ENCODE data around the gene HMGN5. TPM values are rescaled to one million over a fixed set of nuclear protein-coding genes. Genes with fewer than 3 reads are reported as not detected.
A peak's percentile ranks its signal among the peaks of the same experiment; 100 is the strongest.

HMGN5 gene, protein sequence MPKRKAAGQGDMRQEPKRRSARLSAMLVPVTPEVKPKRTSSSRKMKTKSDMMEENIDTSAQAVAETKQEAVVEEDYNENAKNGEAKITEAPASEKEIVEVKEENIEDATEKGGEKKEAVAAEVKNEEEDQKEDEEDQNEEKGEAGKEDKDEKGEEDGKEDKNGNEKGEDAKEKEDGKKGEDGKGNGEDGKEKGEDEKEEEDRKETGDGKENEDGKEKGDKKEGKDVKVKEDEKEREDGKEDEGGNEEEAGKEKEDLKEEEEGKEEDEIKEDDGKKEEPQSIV
- 1 to 10 TPM in 3 of 4 donors, under 1 TPM in 1; 0.88 to 5.8 (median 1.8) TPM for total RNA-seq

DNA sequence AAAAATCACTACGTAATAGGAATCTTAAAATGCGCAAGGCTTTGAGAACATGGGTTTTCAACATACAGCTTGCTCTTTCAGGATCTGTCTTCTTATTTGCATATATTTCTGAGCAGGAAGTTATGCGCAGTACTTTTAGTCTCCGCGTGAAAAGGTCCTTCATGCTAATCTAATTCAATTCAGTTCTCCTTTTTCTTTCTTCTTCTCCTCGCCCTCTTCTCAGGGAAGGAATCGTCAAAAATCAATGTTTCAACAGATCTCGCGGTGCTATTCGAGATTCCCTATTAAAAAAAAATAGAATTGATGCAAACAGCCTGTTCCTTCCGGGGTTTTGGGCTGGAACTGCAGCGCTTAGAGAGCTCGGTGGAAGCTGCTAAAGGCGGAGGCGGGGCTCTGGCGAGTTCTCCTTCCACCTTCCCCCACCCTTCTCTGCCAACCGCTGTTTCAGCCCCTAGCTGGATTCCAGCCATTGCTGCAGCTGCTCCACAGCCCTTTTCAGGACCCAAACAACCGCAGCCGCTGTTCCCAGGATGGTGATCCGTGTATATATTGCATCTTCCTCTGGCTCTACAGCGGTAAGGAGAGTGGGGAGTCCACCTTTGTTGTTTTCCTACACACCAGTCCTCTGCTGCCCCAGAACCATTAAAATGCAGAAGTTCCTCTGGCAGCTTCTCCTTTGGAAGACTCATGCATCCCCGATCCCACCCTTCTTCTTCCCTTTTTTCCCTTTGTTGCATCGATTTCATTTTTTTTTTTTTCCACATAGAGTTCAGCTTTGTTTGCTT, at the start of gene HMGN5, which contains the start of gene SH3BGRL:
Gene HMGN5 (minus strand): TSS at position 243 of the 785 bp plus-strand sequence. CDS start 80,364 bp downstream, outside the sequence.
Gene SH3BGRL (plus strand): TSS at position 432 of the 785 bp plus-strand sequence. CDS start 99 bp downstream, at position 531.
- H3K27ac ChIP-seq = peak within 1 kb of the TSS; percentile 72 to 78 (median 78)
- TF ChIP-seq CTCF (IDR thresholded peaks at IDR 0.05) = peak in 3 of 6 experiments; percentile 28 to 41 (median 31)
- peak; percentile 9 to 15 for TF ChIP-seq POLR2A (IDR thresholded peaks at IDR 0.05)
- peak within 1 kb of the TSS; percentile 41 to 72 (median 56) for H3K4me3 ChIP-seq
- H3K4me1 ChIP-seq = no peaks in the 10 kb centered on the region
- no peaks in the 10 kb centered on the region for H3K27me3 ChIP-seq
- peak; percentile 75 to 88 (median 75) for DNase-seq
- no peaks in the 10 kb centered on the region for H3K9me3 ChIP-seq
- H3K36me3 ChIP-seq = no peaks in the 10 kb centered on the region

- DNase-seq = no peak
- Histone ChIP-seq H3K27me3 (no peaks in the 10 kb centered on the region), H3K4me1 (no peaks in the 10 kb centered on the region), H3K9me3 (peaks cover 0 to 7% (median 0%) of the 10 kb centered on the region in 4 donors), H3K27ac (no peak overlapping the region), H3K36me3 (no peaks in the 10 kb centered on the region), H3K4me3 (no peak overlapping the region)
- TF ChIP-seq POLR2A (IDR thresholded peaks at IDR 0.05) (no peak), CTCF (IDR thresholded peaks at IDR 0.05) (no peak)
Measured at GRCh38 chrX:81241753-81242152, 40.0 kb upstream of the HMGN5 start.

DNA sequence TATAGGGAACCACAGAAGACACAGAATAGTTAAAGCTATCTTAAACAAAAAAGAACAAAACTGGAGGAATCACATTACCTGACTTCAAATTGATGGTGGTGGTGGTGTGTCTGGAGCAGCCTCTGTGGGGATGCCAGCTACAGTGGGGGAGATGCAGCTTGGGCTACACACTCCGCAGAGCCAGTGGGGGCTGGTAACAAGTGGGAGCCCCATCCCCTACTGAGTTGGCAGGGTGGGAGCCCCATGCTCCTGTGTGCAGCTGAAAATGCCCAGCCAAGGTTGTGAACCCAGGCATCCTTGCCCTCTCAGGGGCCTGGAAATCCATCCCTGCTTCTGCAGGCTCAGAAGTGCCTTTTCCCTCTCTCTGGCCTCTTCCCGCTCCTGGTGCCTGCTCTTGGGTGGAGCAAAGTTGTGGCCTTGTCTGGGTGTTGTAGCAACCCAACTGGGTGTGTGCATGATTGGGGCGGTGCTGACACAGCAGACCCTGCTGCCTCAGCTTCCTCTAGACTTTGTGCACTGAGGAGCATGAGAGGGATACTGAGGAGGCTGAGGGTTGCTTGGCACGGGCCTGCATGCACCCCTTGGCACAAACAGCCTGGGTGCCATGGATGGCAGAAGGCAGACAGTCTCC, 39.1 kb upstream of the HMGN5 start:
- TF ChIP-seq POLR2A (IDR thresholded peaks at IDR 0.05) (no peak), CTCF (IDR thresholded peaks at IDR 0.05) (no peak)
- H3K36me3 ChIP-seq = no peaks in the 10 kb centered on the region

GRCh38 chrX:81238166-81238565, 36.5 kb upstream of the HMGN5 start:
- H3K4me3 ChIP-seq = no peak overlapping the region
- DNase-seq = no peak
- no peaks in the 10 kb centered on the region for H3K36me3 ChIP-seq
- H3K27ac ChIP-seq = no peak overlapping the region
- H3K9me3 ChIP-seq = peaks cover 0 to 7% (median 0%) of the 10 kb centered on the region in 4 donors
- no peaks in the 10 kb centered on the region for H3K27me3 ChIP-seq
- no peaks in the 10 kb centered on the region for H3K4me1 ChIP-seq
- TF ChIP-seq CTCF (IDR thresholded peaks at IDR 0.05) = no peak
- TF ChIP-seq POLR2A (IDR thresholded peaks at IDR 0.05) = no peak

More for the DNA sequence above, 39.1 kb upstream of the HMGN5 start:
- no peak for DNase-seq
- peaks cover 0 to 7% (median 0%) of the 10 kb centered on the region in 4 donors for H3K9me3 ChIP-seq
- no peaks in the 10 kb centered on the region for H3K27me3 ChIP-seq
- no peaks in the 10 kb centered on the region for H3K4me1 ChIP-seq
- H3K27ac ChIP-seq = no peak overlapping the region
- H3K4me3 ChIP-seq = no peak overlapping the region

DNA sequence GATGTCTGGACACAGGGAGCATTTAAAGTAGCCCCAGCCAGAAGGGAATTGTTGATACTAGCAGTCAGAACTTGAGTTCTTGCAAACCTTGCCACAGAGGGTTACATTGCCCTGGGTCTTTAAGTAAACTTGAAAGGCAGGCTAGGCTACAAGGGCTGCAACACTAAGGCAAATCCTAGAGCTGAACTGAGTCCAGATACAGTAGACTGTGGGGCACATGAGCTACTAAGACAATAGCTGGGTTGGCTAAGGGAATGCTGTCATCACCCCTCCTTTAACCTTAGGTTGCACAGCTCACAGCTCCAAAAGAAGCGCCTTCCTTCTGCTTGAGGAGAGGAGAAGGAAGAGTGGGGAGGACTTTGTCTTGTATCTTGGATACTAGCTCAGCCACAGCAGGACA, 35.8 kb upstream of the HMGN5 start:
- H3K4me1 ChIP-seq = no peaks in the 10 kb centered on the region
- no peak overlapping the region for H3K27ac ChIP-seq
- no peaks in the 10 kb centered on the region for H3K36me3 ChIP-seq
- no peaks in the 10 kb centered on the region for H3K27me3 ChIP-seq
- peaks cover 0 to 7% (median 0%) of the 10 kb centered on the region in 4 donors for H3K9me3 ChIP-seq
- TF ChIP-seq CTCF (IDR thresholded peaks at IDR 0.05) = no peak
- no peak for TF ChIP-seq POLR2A (IDR thresholded peaks at IDR 0.05)
- no peak overlapping the region for H3K4me3 ChIP-seq
- DNase-seq = no peak
